ENCODE data around the gene SHC4.

DNA sequence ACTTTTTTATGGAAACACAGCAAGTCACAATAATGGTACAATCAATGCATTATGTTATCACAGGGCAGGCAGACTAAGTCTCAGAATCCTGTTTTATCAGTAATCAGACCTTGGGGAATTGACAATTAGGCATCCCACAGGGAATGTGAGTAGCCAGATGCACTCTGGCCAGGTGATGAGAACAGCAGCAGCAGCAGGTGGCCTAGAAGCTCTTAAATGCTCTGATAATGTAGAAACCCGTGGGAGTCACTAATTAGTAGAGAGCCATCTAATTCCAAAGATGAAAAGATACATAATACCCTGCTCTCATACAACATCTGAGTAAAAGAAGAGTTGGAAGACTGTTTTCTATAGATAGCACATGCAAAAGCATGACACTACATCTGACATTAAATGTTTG is 165.4 kb downstream of the SHC4 start:
- no peak for TF ChIP-seq POLR2A (IDR thresholded peaks at IDR 0.05)
- TF ChIP-seq, protein P1, sequence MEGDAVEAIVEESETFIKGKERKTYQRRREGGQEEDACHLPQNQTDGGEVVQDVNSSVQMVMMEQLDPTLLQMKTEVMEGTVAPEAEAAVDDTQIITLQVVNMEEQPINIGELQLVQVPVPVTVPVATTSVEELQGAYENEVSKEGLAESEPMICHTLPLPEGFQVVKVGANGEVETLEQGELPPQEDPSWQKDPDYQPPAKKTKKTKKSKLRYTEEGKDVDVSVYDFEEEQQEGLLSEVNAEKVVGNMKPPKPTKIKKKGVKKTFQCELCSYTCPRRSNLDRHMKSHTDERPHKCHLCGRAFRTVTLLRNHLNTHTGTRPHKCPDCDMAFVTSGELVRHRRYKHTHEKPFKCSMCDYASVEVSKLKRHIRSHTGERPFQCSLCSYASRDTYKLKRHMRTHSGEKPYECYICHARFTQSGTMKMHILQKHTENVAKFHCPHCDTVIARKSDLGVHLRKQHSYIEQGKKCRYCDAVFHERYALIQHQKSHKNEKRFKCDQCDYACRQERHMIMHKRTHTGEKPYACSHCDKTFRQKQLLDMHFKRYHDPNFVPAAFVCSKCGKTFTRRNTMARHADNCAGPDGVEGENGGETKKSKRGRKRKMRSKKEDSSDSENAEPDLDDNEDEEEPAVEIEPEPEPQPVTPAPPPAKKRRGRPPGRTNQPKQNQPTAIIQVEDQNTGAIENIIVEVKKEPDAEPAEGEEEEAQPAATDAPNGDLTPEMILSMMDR (IDR thresholded peaks at IDR 0.05), result no peak

All from lower leg skin (tissue), 3 donors.